GM19324 (cell line): ENCODE results near the gene FCAMR.

Experiments
- ATAC-seq: cut with Tn5 transposase; IDR thresholded peaks from one replicate; pipeline ENCODE4 v1.9.1; 2021; ENCODE audit warnings: mild to moderate bottlenecking, moderate library complexity; ENCODE audit not compliant: unreplicated experiment, low FRiP score

The FCAMR gene

GRCh38 chr1:206915030-206915735 lies 55.1 kb downstream of the FCAMR start:
- ATAC-seq: no peak

GRCh38 chr1:206913766-206914537 lies 56.3 kb downstream of the FCAMR start:
- ATAC-seq: no peak

- no peak for ATAC-seq
Measured at GRCh38 chr1:206912445-206913095, 57.7 kb downstream of the FCAMR start.

- ATAC-seq: no peak
Measured at GRCh38 chr1:206911064-206911663, 59.1 kb downstream of the FCAMR start.

- ATAC-seq: no peak
Measured at GRCh38 chr1:206909883-206910318, 60.4 kb downstream of the FCAMR start.

GRCh38 chr1:206909161-206909882 lies 60.9 kb downstream of the FCAMR start:
- ATAC-seq: no peak

GRCh38 chr1:206908038-206908437 lies 62.2 kb downstream of the FCAMR start:
- ATAC-seq: no peak
